Kidney (tissue), 14 donors: ENCODE data around the gene TMEM266. TPM values are rescaled to one million over a fixed set of nuclear protein-coding genes. Genes with fewer than 3 reads are reported as not detected.

ENCODE experiments used
- DNase-seq, 5 donors: peaks; one replicate each; pipeline ENCODE4 v3.0.0-alpha.2; 2013 to 2020
- FAIRE-seq: peaks from 2 replicates; lab custom pipeline; 2012; peaks lifted over from hg19 to GRCh38; lab: Jason Lieb, UNC
- H3K27ac ChIP-seq, 2 donors: one replicate each; pipeline ENCODE4 v1.7.0; 2013; ENCODE audit warnings: low read depth in 2 of 2, low read length in 2 of 2, inconsistent platforms in 1 of 2
- H3K27me3 ChIP-seq: one replicate; pipeline ENCODE4 v1.7.1; 2013; ENCODE audit warnings: low read length, inconsistent platforms; ENCODE audit not compliant: control insufficient read depth, insufficient read depth
- H3K36me3 ChIP-seq, 3 donors: one replicate each; pipeline versions ENCODE4 v1.7.0 to v1.7.1; 2013; ENCODE audit warnings: low read length in 3 of 3, control low read depth in 1 of 3, inconsistent platforms in 1 of 3; ENCODE audit not compliant: insufficient read depth in 3 of 3, control insufficient read depth in 2 of 3
- H3K4me1 ChIP-seq, 3 donors: one replicate each; pipeline versions ENCODE4 v1.7.0 to v1.7.1; 2013; ENCODE audit warnings: low read length in 3 of 3, inconsistent platforms in 1 of 3, low read depth in 1 of 3; ENCODE audit not compliant: control insufficient read depth in 2 of 3, insufficient read depth in 2 of 3
- H3K4me3 ChIP-seq, 3 donors: one replicate each; pipeline versions ENCODE4 v1.7.0 to v1.8.1; 2013; ENCODE audit warnings: low read length in 3 of 3, control low read depth in 1 of 3, inconsistent platforms in 1 of 3
- H3K9ac ChIP-seq, 3 donors: one replicate each; pipeline versions ENCODE4 v1.7.0 to v1.7.1; 2013; ENCODE audit warnings: low read length in 3 of 3, control low read depth in 1 of 3, inconsistent platforms in 1 of 3
- H3K9me3 ChIP-seq, 3 donors: one replicate each; pipeline versions ENCODE4 v1.7.0 to v1.7.1; 2013; ENCODE audit warnings: low read length in 3 of 3, control low read depth in 1 of 3, inconsistent platforms in 1 of 3; ENCODE audit not compliant: control insufficient read depth in 2 of 3, insufficient read depth in 1 of 3
- CTCF ChIP-seq: IDR thresholded peaks from 3 replicates; pipeline ENCODE4 v1.5.1; 2012; ENCODE audit warnings: mild to moderate bottlenecking, moderate library complexity, borderline replicate concordance; ENCODE audit not compliant: insufficient read depth; ENCODE audit errors: extremely low read depth
- intact Hi-C: fragments of 100-400 bp; cut with DNase I; formaldehyde crosslinking; loops from one replicate; pipeline ENCODE4 v1.11.1; 2022
- polyA plus RNA-seq: library from polyadenylated mRNA; stranded (reverse); fragments of 350-450 nt; fragmentation: Illumina TruSeq; extraction: RNeasy Lipid Tissue Mini Kit (QIAGEN cat#74804); gene quantifications from one replicate; pipeline ENCODE4 v1.2.3, GENCODE V29; 2014; ENCODE audit warnings: low read depth, low replicate concordance; ENCODE audit not compliant: insufficient read depth
- total RNA-seq: library from RNA; stranded (reverse); fragmentation: NEBNext Ultra II Directional; extraction: Animal tissue kit (Norgen Biotek cat#: 25700); gene quantifications from one replicate; pipeline ENCODE4 v1.2.1, GENCODE V29; 2021
- donor health status: control.
- donor health status: control.
- donor health status: control.
- donor health status: control.
- donor health status: control.
- donor health status: DM: yes; HTN: yes; CAD: no.
- donor health status: Normal renal cell carcinoma (clear cell type).

The TMEM266 gene
- total and polyA plus RNA-seq, 2 donors from 2014 or later: 0.72 to 3.1 TPM

GRCh38 chr15:76201536-76202255 is 141.9 kb downstream of the TMEM266 start:
- DNase-seq (no peak), FAIRE-seq (no peak)
- Histone ChIP-seq H3K9ac (no peak overlapping the region), H3K9me3 (no peaks in the 10 kb centered on the region), H3K4me1 (no peaks in the 10 kb centered on the region), H3K36me3 (no peaks in the 10 kb centered on the region), H3K27me3 (no peaks in the 10 kb centered on the region), H3K27ac (no peak overlapping the region), H3K4me3 (no peak overlapping the region)
- no peak for TF ChIP-seq CTCF
- intact Hi-C loops: no loop called here

- H3K36me3 ChIP-seq: no peaks in the 10 kb centered on the region
- FAIRE-seq: no peak
Measured at GRCh38 chr15:76203346-76204108, 143.7 kb downstream of the TMEM266 start.

GRCh38 chr15:76204109-76204845 is 144.5 kb downstream of the TMEM266 start:
- Histone ChIP-seq H3K9me3 (no peaks in the 10 kb centered on the region), H3K9ac (no peak overlapping the region), H3K27me3 (no peaks in the 10 kb centered on the region), H3K36me3 (no peaks in the 10 kb centered on the region), H3K4me3 (no peak overlapping the region), H3K4me1 (no peaks in the 10 kb centered on the region), H3K27ac (no peak overlapping the region)
- no peak for TF ChIP-seq CTCF
- DNase-seq: no peak
- FAIRE-seq: no peak
- intact Hi-C loops: no loop called here

More at GRCh38 chr15:76203346-76204108, 143.7 kb downstream of the TMEM266 start:
- Histone ChIP-seq H3K4me1 (no peaks in the 10 kb centered on the region), H3K27ac (no peak overlapping the region), H3K4me3 (no peak overlapping the region), H3K9me3 (no peaks in the 10 kb centered on the region), H3K9ac (no peak overlapping the region), H3K27me3 (no peaks in the 10 kb centered on the region)
- no peak for TF ChIP-seq CTCF
- DNase-seq: no peak
- intact Hi-C loops: no loop called here
